ENCODE data around the gene COL8A1.

COL8A1 gene

GRCh38 chr3:99640214-99640851, 1.9 kb downstream of the COL8A1 start:
- DNase-seq = no peak

- DNase-seq = no peak
Observed at GRCh38 chr3:99641480-99641879, 3.1 kb downstream of the COL8A1 start.

DNA sequence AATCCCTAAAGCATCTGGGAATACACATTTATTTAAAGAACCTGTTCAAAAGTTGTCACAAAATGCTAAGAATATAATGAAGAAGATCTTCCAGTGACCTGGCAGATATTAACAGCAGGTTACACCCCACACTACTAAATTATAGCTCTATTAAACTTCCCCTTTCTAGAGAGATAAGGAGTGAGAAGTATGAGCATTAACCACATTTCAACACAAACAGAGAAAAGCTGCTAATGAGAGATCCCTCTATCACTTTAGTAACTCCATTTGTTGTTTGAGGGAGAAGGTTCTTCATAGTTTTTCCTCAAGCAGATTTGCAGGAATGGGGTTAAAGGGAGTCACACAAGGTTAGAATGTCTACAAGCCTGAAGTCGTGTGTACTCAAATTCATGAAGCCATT, 3.6 kb downstream of the COL8A1 start:
- DNase-seq = no peak

DNA sequence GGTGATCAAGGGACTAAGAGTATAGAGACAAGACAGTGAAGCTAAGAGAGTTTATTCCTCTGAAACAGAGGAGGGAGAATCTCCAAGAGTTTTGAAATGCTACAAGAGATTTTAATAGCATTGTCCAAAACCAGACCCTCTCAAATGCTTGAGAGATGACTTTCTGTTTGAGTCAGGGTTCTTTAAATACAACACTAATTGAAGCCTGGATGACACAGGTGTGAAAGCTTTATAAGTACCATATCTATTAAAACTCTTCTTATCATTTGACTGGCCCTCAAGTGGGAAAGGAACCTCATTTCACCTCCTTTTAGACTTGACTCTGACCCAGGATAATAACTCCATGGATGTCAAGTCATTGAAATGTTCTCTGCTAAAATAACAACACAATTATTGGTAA, 5.6 kb downstream of the COL8A1 start:
- DNase-seq = no peak

- DNase-seq = no peak
Observed at GRCh38 chr3:99644746-99645145, 6.4 kb downstream of the COL8A1 start.

DNA sequence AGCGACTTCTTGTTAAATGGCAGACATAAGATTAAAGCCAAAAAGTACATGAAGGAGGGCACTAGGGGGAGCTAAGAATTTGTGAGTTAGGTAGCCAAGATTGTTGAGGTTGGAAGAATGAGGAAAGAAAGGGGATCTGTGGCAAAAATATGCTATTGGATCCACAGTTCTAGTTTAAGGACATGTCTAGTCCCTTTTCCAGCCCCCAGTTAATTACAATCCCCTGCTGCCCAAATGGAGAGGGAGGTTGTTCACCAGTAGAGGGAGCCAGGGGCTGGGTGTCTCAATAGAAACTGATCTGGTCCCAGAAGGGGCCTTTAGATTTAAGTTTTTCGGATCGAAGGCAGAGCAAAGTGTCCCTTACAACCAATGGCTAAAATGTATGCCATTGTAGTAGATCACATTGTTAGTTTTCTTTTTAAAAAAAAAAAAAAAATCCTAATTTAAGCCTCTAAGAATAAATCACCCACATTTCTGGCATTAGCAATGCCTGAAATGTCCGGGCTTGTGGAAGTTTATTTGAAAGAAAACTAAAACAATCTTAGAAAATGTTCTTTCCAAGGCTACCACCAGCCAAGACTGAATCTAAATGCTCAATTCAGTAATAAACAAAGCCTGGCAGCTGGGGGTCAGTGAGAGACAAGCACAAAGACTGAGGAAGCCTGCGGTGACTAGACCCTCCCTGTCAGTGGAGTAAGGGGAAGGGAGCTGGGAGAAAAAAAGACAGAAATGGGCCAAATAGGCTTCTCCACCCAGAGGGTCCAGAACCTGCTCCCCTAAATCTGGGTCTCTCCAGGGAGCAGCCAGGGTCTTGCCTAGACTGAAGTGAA, 7.1 kb downstream of the COL8A1 start:
- DNase-seq = no peak

- no peak for DNase-seq
Observed at GRCh38 chr3:99646107-99646435, 7.7 kb downstream of the COL8A1 start.

GRCh38 chr3:99647081-99647480, 8.7 kb downstream of the COL8A1 start:
- no peak for DNase-seq

- no peak for DNase-seq
Observed at GRCh38 chr3:99648101-99648500, 9.7 kb downstream of the COL8A1 start.

- DNase-seq = no peak
Observed at GRCh38 chr3:99648516-99648915, 10.1 kb downstream of the COL8A1 start.

GRCh38 chr3:99651531-99651930, 13.1 kb downstream of the COL8A1 start:
- DNase-seq = no peak

DNA sequence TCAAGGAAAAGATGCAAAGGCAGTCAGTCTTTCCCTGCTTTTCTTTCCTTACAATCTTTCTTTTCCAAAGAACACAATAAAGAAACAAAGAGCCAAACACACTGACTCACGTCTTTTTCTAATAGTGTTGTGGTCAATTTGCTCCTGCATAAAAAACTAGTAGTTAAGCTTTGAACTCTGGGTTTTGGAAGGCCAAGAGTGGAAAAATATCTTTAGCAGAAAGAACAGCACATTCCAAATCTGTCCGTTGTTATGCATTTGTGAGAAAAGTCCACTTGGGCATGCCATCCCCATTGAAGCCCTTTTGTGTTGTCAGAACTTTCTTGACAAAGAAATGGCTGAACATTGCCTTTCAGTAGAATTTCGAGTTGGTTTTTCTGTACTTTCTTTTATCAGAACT, 18.2 kb downstream of the COL8A1 start:
- DNase-seq = no peak

DNA sequence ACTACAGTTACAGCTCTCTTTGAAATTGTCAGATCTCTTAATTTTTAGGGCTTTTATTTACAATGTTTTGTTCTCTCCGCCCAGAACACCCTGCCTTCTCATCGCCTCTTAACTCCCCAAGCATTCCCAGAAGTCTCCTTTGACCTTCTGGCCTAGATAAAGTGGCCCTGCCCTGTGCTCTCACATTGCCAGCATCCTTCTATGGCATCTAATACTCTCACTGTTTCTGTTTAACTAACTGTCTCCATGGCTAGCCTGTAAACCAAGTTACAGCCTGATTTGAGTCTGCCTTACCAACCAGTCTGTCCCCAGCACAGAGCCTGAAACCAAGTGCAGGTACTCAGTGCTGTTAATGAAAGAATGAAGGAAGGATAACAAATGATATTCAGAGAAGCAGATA, 19.9 kb downstream of the COL8A1 start:
- no peak for DNase-seq

- no peak for DNase-seq
Observed at GRCh38 chr3:99659032-99659431, 20.6 kb downstream of the COL8A1 start.

GRCh38 chr3:99659951-99660350, 21.6 kb downstream of the COL8A1 start:
- DNase-seq = no peak

- no peak for DNase-seq
Observed at GRCh38 chr3:99662838-99663570, 24.6 kb downstream of the COL8A1 start.

DNA sequence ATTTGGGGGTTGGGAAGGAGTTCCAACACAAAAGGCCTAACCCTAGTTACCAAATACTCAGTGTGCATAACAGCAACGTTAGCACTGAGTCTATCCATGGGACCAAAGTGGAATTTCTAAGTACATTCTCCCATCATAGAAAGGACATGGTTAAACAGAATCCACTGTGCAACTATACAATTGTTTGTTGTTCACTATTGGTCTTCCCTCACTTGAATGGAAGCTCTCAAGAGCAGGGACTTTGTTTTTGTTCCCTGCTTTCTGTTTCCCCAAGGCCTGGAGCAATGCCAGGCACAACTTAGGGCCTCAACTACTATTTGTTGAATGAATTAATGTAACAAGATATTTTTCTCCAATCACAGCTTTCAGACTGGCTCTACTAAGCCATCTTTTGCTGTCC, 25.6 kb downstream of the COL8A1 start:
- DNase-seq = no peak

GRCh38 chr3:99665017-99665416, 26.6 kb downstream of the COL8A1 start:
- no peak for DNase-seq

GRCh38 chr3:99666201-99666600, 27.8 kb downstream of the COL8A1 start:
- no peak for DNase-seq

DNA sequence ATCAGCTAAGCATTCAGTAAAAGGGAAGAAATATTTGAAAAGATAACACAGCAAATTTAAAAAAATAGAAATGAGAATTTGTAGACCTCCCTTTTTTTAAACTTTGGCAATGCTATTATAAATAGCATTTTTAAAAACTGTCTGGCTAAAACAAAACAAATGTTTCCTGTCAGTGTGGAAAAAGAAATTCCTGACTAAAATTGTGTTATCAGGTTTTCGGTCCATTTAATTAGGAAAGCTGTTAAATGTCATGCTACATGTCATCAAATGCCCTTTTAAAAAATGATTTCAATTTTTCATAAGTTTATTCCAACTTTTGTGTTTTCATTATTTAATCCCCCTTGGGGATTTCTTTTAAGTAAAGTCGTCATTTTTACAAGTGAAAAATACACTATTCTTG, 29.6 kb downstream of the COL8A1 start:
- DNase-seq = no peak

GRCh38 chr3:99669879-99670555, 31.6 kb downstream of the COL8A1 start:
- DNase-seq = no peak

DNA sequence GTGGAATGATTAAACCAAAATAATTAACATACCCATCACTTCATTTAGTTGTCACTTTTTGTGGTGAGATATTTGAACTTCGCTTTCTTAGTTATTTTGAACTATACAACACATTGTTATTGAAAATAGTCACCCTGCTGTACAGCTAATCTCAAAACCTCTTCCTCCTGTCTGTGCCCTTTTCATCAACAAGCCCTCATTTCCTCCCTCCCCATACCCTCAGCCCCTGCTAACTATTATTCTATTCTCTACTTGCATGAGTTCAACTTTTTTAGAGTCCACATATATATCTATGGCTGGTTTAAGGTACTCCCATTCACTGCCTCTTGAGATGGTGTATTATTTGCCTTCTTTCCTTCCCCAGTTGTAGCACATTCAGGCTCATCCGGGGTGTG, 32.2 kb downstream of the COL8A1 start:
- no peak for DNase-seq

GRCh38 chr3:99674086-99674789, 35.8 kb downstream of the COL8A1 start:
- DNase-seq = no peak

All from inflammatory macrophage treated with lipopolysaccharide for 4 hours (primary cell).